Sigmoid colon (tissue), 4 donors: ENCODE measurements around the gene TOMM7.
"Not testable (repeated sequence)": the region's sequence is repeated elsewhere in the genome, so short reads cannot be mapped to it uniquely, and the experiment has no call there.

ENCODE experiments used
- CTCF ChIP-seq, 4 experiments: fragments of 450-650 bp in 3 of 4; fragments of 200-600 bp in 1 of 4; IDR thresholded peaks; one replicate each; pipeline ENCODE4 v1.5.1; 2016 to 2019; ENCODE audit warnings: antibody characterized with exemption in 4 of 4, mild to moderate bottlenecking in 3 of 4, moderate library complexity in 2 of 4
- POLR2A ChIP-seq, 2 donors: fragments of 450-650 bp; IDR thresholded peaks; one replicate each; pipeline ENCODE4 v1.6.1; 2016; ENCODE audit warnings: antibody characterized with exemption in 2 of 2, mild to moderate bottlenecking in 2 of 2, moderate library complexity in 2 of 2
- POLR2AphosphoS5 ChIP-seq, 4 donors: sonication (generic); formaldehyde crosslinking; IDR thresholded peaks; one replicate each; pipeline ENCODE4 v1.6.1; 2017; ENCODE audit warnings: antibody characterized with exemption in 4 of 4

GRCh38 chr7:22850394-22850793 lies 27.7 kb upstream of the TOMM7 start:
- not testable (repeated sequence) for TF ChIP-seq CTCF, POLR2AphosphoS5, POLR2A (IDR thresholded peaks at IDR 0.05)
